ENCODE results near the gene SIX5. TPM values are rescaled to one million over a fixed set of nuclear protein-coding genes. Genes with fewer than 3 reads are reported as not detected.
"Not testable (repeated sequence)": the region's sequence is repeated elsewhere in the genome, so short reads cannot be mapped to it uniquely, and the experiment has no call there.

SIX5 gene
- total and polyA plus RNA-seq, 2 donors from 2014 or later = 15.2 to 19.4 TPM

GRCh38 chr19:45804140-45804958 is 35.3 kb upstream of the SIX5 start:
- intact Hi-C loops (cut with DNase I) = no loop called here
- TF ChIP-seq CTCF (IDR thresholded peaks at IDR 0.05; ENCODE audit: borderline replicate concordance, extremely low read depth, insufficient read depth) = no peak
- H3K4me1 ChIP-seq (ENCODE audit: control insufficient read depth in 2 of 3, insufficient read depth in 2 of 3, low read depth in 1 of 3, low read length in 3 of 3) = no peaks in the 10 kb centered on the region
- H3K27me3 ChIP-seq (ENCODE audit: control insufficient read depth, insufficient read depth, low read length) = no peaks in the 10 kb centered on the region
- no peak overlapping the region for H3K27ac ChIP-seq (ENCODE audit: low read depth in 2 of 2, low read length in 2 of 2)
- no peak overlapping the region for H3K4me3 ChIP-seq (ENCODE audit: low read length in 3 of 3)
- no peaks in the 10 kb centered on the region for H3K36me3 ChIP-seq (ENCODE audit: control insufficient read depth in 2 of 3, insufficient read depth in 3 of 3, low read length in 3 of 3)
- no peaks in the 10 kb centered on the region for H3K9me3 ChIP-seq (ENCODE audit: control insufficient read depth in 2 of 3, insufficient read depth in 1 of 3, low read length in 3 of 3)
- FAIRE-seq (no peak), DNase-seq (no peak)
- H3K9ac ChIP-seq (ENCODE audit: low read length in 3 of 3) = no peak overlapping the region

GRCh38 chr19:45801603-45802175 is 32.6 kb upstream of the SIX5 start:
- intact Hi-C loops (cut with DNase I) = no loop called here
- no peak for DNase-seq
- H3K9me3 ChIP-seq (ENCODE audit: control insufficient read depth in 2 of 3, insufficient read depth in 1 of 3, low read length in 3 of 3) = no peaks in the 10 kb centered on the region
- H3K4me3 ChIP-seq (ENCODE audit: low read length in 3 of 3) = no peak overlapping the region
- H3K27me3 ChIP-seq (ENCODE audit: control insufficient read depth, insufficient read depth, low read length) = no peaks in the 10 kb centered on the region
- no peak overlapping the region for H3K9ac ChIP-seq (ENCODE audit: low read length in 3 of 3)
- no peak overlapping the region for H3K27ac ChIP-seq (ENCODE audit: low read depth in 2 of 2, low read length in 2 of 2)
- no peak for TF ChIP-seq CTCF (IDR thresholded peaks at IDR 0.05; ENCODE audit: borderline replicate concordance, extremely low read depth, insufficient read depth)
- no peaks in the 10 kb centered on the region for H3K4me1 ChIP-seq (ENCODE audit: control insufficient read depth in 2 of 3, insufficient read depth in 2 of 3, low read depth in 1 of 3, low read length in 3 of 3)
- no peak for FAIRE-seq
- no peaks in the 10 kb centered on the region for H3K36me3 ChIP-seq (ENCODE audit: control insufficient read depth in 2 of 3, insufficient read depth in 3 of 3, low read length in 3 of 3)

- Histone ChIP-seq H3K9ac (ENCODE audit: low read length in 3 of 3) (no peak overlapping the region), H3K27ac (ENCODE audit: low read depth in 2 of 2, low read length in 2 of 2) (no peak overlapping the region), H3K4me3 (ENCODE audit: low read length in 3 of 3) (no peak overlapping the region), H3K27me3 (ENCODE audit: control insufficient read depth, insufficient read depth, low read length) (no peaks in the 10 kb centered on the region), H3K36me3 (ENCODE audit: control insufficient read depth in 2 of 3, insufficient read depth in 3 of 3, low read length in 3 of 3) (no peaks in the 10 kb centered on the region), H3K4me1 (ENCODE audit: control insufficient read depth in 2 of 3, insufficient read depth in 2 of 3, low read depth in 1 of 3, low read length in 3 of 3) (no peaks in the 10 kb centered on the region), H3K9me3 (ENCODE audit: control insufficient read depth in 2 of 3, insufficient read depth in 1 of 3, low read length in 3 of 3) (no peaks in the 10 kb centered on the region)
- no peak for TF ChIP-seq CTCF (IDR thresholded peaks at IDR 0.05; ENCODE audit: borderline replicate concordance, extremely low read depth, insufficient read depth)
- FAIRE-seq (no peak), DNase-seq (peak in 2 of 5 donors; percentile 28 to 76)
- intact Hi-C loops (cut with DNase I) = no loop called here
Measured at GRCh38 chr19:45800070-45800553, 31.1 kb upstream of the SIX5 start.

GRCh38 chr19:45799541-45799940 is 30.5 kb upstream of the SIX5 start:
- H3K27ac ChIP-seq (ENCODE audit: low read depth in 2 of 2, low read length in 2 of 2); H3K9ac ChIP-seq (ENCODE audit: low read length in 3 of 3); FAIRE-seq; H3K36me3 ChIP-seq (ENCODE audit: control insufficient read depth in 2 of 3, insufficient read depth in 3 of 3, low read length in 3 of 3); H3K4me1 ChIP-seq (ENCODE audit: control insufficient read depth in 2 of 3, insufficient read depth in 2 of 3, low read depth in 1 of 3, low read length in 3 of 3); H3K9me3 ChIP-seq (ENCODE audit: control insufficient read depth in 2 of 3, insufficient read depth in 1 of 3, low read length in 3 of 3); intact Hi-C loops (cut with DNase I); H3K4me3 ChIP-seq (ENCODE audit: low read length in 3 of 3); H3K27me3 ChIP-seq (ENCODE audit: control insufficient read depth, insufficient read depth, low read length): not testable (repeated sequence)
- DNase-seq = peak in 1 of 5 donors; percentile 45
